Left renal cortex interstitium (tissue), 4 donors: ENCODE data around the gene ZC2HC1B. TPM values are rescaled to one million over a fixed set of nuclear protein-coding genes. Genes with fewer than 3 reads are reported as not detected.

ENCODE experiments used
- DNase-seq, 4 donors: peaks; one replicate each; pipeline ENCODE4 v3.0.0-alpha.2; 2013; ENCODE audit warnings: low read depth in 4 of 4, low spot score in 2 of 4, missing footprints in 1 of 4
- polyA plus RNA-seq, 4 donors: library from polyadenylated mRNA; unstranded; fragments of 120-200 nt; gene quantifications; one replicate each; pipeline ENCODE4 v1.2.1, GENCODE V29; 2013; ENCODE audit not compliant: insufficient read length in 4 of 4

ZC2HC1B gene
- polyA plus RNA-seq, 4 donors: not detected

DNA sequence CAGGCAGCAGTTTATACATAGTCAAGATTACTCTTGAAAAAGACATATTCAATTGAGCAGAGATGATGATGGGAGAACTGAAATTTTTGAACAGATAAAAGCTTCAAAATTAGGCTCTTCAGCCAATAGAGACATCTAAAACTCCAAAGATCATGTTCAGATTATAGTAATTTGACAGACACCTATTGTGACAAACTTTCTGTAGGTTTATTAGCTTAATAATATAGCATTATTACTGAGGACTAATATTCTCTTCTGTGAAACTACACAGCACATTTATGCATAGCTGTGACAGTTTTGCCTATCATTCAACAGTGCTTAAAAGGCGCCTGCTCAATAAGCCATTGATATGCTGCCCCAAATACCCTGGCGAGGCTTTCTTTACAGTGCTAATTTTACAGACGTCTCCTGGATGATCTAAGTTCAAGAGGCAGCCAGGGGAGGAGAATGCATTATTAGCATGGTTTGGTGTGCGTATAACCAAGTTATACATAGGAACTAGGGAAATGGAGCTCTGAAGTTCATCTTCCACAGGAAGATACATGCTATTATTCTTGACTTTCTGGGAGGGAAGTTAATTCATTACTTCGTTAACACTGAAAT is 122.3 kb downstream of the ZC2HC1B start:
- DNase-seq: no peak

Other genes starting within 250 kb of the ZC2HC1B start
- gene PHACTR2, start 186.5 kb upstream of the ZC2HC1B start, polyA plus RNA-seq: 10 to 100 TPM; 30.0 to 36.7 (median 33.4) TPM
- gene LTV1, start 21.1 kb upstream of the ZC2HC1B start, polyA plus RNA-seq: 10 to 100 TPM; 34.3 to 45.2 (median 38.8) TPM
- 100 to 1,000 TPM in 2 of 4 donors, 10 to 100 TPM in 2; 64.1 to 122 (median 94.3) TPM for gene PLAGL1, start 143.8 kb downstream of the ZC2HC1B start, polyA plus RNA-seq
- 100 to 1,000 TPM; 128 to 183 (median 142) TPM for gene SF3B5, start 231.1 kb downstream of the ZC2HC1B start, polyA plus RNA-seq